GM21381 (cell line): ENCODE results near the gene GALNS.
"Not testable (repeated sequence)": the region's sequence is repeated elsewhere in the genome, so short reads cannot be mapped to it uniquely, and the experiment has no call there.

ENCODE experiments used
- ATAC-seq: cut with Tn5 transposase; IDR thresholded peaks from one replicate; pipeline ENCODE4 v1.9.1; 2021; ENCODE audit warnings: mild to moderate bottlenecking, moderate library complexity; ENCODE audit not compliant: unreplicated experiment

Gene GALNS

GRCh38 chr16:88807142-88807625 is 49.6 kb downstream of the GALNS start:
- ATAC-seq = no peak

- ATAC-seq = no peak
Measured at GRCh38 chr16:88806491-88807111, 50.1 kb downstream of the GALNS start.

GRCh38 chr16:88805887-88806393 is 50.8 kb downstream of the GALNS start:
- ATAC-seq = no peak

GRCh38 chr16:88805340-88805715 is 51.4 kb downstream of the GALNS start:
- no peak for ATAC-seq

GRCh38 chr16:88804552-88805339 is 52.0 kb downstream of the GALNS start:
- no peak for ATAC-seq

GRCh38 chr16:88804173-88804551 is 52.6 kb downstream of the GALNS start:
- no peak for ATAC-seq

DNA sequence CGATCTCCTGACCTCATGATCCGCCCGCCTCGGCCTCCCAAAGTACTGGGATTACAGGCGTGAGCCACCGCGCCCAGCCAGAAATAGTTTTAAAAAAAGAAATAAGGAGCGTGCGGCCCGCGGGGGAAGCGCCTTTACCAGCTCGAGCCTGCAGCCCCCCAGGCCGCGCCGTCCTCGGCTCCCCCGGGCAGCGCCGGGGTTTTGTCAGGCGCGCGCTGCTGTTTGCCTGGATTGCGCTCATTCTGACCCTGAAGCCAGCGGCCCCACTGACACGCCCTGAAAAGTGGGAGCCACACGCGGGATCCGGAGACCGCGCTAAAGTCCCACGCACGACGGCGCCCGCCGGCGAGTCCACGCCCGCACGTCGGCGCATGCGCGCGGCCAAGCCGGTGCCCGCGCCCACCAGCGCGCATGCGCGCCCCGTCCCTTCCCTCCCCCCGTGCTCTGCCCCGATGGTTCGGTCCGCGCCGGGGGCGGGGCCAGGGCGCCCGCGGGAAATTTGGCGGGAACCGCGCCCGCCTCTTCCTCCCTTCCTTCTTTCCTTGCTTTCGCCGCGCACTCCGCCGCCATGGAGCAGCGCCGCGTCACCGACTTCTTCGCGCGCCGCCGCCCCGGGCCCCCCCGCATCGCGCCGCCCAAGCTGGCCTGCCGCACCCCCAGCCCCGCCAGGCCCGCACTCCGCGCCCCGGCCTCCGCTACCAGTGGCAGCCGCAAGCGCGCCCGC is 53.3 kb downstream of the GALNS start, which contains the start of gene CDT1:
CDT1 (plus strand) TSS at position 526 of the 724 bp plus-strand sequence; CDS start at position 569, 43 bp downstream.
- peak; percentile 65 for ATAC-seq

- no peak for ATAC-seq
Measured at GRCh38 chr16:88800277-88800592, 56.5 kb downstream of the GALNS start.

- no peak for ATAC-seq
Measured at GRCh38 chr16:88799569-88800276, 57.0 kb downstream of the GALNS start.

GRCh38 chr16:88798772-88799455 is 57.8 kb downstream of the GALNS start:
- no peak for ATAC-seq

DNA sequence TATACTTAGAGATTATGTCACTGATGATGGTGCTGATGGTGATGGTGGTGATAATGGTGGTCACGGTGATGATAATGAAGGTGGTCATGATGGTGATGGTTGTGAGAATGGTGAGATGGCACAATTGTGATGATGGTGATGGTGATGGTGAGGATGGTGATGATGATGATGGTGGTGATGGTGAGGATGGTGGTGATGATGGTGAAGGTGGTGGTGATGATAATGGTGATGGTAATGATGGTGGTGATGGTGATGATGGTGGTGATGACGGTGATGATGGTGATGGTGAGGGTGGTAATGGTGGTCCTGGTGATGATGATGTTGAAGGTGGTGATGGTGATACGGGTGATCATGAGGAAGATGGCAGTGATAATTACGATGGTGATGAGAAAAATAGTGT is 58.7 kb downstream of the GALNS start:
- ATAC-seq = no peak

GRCh38 chr16:88796278-88796677 is 60.5 kb downstream of the GALNS start:
- no peak for ATAC-seq

- ATAC-seq = no peak
Measured at GRCh38 chr16:88793251-88793954, 63.3 kb downstream of the GALNS start.

- no peak for ATAC-seq
Measured at GRCh38 chr16:88792668-88793250, 64.0 kb downstream of the GALNS start.

DNA sequence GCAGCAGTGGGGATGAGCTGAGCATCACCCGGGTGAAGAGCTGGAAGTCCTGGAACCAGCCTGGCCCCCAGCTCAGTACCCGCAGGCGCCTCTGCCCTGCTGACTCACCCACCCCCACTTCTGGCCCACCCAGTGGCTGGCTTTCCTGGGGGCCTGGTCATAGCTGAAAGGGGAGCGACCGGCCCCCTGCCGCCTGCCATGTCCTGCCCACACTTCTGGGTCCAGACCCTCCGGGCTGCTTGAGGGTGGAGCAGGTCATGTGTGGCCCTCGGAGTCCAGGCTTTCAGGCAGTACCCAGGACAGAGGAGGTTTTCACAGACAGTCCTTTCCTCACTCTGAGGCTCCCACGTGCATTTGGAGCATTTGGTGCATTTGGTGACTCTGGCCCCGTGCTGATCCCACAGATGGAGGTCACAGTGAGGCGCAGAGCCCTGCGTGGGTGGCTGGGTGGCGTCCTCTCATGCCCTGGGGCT is 64.6 kb downstream of the GALNS start:
- no peak for ATAC-seq

DNA sequence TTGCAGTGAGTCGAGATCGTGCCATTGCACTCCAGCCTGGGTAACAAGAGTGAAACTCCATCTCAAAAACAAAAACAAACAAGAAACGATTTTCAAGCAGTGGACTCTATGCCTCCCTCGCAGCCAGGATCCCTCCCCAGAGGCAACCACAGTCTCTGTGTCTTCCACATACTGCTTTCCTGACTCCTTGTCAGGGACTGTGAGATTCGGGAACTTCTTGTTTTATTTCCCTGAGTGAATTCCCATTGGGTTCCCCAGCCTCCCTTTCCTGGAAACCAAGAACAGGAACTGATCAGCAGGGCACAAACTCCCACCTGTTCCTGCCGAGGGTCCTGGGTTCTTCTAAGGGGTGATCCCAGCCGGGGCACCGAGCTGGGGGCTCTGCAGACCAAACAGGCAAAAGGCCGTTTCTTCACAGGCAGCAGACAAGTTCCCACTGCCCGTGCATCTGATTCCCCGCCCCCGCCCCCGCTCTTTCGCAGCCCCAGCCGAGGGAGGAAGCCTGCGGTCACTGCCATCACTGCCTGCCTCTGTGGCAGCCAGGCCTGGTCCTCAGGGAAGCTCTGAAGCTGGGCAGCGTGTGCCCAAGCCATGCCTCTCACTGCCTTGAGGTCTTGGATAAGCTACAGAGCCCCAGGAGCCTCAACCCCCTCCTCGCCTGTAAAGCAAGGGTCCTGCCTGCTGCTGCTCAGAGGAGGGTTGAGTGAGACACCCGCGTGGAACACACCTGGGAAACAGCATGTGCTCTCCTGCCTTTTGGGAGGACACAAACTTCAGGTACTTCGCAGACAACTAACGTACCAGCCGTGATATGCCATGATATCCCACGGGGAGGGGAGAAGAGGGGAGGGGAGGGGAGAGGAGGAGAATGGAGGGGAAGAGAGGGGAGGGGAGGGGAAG is 66.2 kb downstream of the GALNS start:
- no peak for ATAC-seq

DNA sequence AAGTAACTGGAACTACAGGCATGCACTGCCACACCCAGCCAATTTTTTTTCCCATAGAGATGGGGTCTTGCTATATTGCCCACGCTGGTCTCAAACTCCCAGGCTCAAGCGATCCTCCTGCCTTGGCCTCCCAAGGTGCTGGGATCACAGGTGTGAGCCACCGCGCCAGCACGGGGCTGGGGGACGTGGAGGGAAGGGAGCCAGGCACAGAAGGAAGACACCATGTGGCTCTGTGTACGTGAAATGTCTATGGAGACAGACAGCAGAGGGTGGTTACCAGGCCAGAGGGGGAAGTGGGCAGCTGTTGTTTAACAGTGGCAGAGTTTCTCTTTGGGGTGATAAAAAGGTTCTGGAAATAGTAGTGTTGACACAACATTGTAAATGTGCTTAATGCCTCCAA is 67.2 kb downstream of the GALNS start:
- ATAC-seq = no peak

DNA sequence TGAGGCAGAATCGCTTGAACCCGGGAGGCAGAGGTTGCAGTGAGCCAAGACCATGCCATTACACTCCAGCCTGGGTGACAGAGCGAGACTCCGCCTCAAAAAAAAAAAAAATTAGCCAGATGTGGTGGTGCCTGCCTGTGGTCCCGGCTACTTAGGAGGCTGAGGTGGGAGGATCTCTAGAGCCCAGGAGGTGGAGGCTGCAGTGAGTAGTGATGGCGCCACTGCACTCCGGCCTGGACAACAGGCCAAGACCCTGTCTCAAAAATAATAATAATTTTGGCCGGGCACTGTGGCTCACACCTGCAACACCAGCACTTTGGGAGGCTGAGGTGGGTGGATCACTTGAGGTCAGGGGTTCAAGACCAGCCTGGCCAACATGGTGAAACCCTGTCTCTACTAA is 68.0 kb downstream of the GALNS start:
- not testable (repeated sequence) for ATAC-seq
